ENCODE measurements around the gene GPR89A. TPM values are rescaled to one million over a fixed set of nuclear protein-coding genes. Genes with fewer than 3 reads are reported as not detected.

The GPR89A gene
- total RNA-seq, 1 experiment from 2014 or later: 27.2 TPM

DNA sequence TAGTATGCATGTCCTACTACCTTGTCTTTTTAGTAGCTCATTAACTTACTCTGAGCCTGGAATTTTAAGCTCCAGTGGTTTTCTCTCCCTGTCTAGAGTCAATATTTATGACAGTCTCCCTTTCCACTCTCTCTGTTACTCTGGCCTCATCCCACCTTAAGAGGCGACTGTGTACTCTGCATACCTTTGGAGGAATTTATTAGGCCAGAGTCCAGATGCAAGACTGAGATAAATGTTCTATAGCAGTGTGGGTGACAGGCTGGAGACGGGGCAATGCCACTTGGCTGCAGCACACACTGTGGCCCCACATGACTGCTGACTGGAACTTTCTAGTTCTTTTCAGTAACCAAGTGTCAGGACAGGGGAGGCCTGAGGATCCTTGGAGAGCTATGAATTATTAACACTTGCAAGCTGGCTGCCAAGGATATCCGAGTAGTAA lies 103.4 kb downstream of the GPR89A start (continued):
- TF ChIP-seq ERG (CRISPR knock-in tag; IDR thresholded peaks at IDR 0.05): no peak

DNA sequence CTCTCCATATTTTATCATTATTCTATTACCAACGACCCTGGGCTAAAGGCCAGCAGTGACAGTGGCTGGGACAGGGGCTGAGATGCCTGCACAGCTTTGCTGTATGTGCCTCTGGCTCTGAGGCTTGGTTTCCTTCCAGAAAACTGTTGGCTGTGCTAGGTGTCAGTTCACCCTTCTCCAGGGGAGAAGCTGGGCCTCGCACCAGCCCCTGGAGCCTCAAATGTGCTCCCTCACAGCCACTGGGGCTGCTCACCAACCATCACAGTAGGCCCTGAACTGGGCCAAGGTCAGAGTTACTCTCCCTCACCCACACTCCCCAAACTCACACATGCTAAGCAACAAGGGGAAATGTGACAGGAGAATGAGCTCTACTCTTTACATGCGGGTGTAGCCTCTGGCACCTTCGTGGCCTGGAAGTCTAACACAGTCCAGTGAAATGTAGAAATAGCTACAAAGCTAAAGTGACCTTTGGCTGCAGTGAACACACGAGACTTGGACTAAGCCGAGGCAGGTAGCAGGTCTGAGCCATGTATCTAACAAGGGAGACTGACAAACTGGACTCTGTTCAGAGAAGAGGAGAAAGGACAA lies 106.8 kb downstream of the GPR89A start:
- H3K27ac Mint-ChIP-seq: no peak overlapping the region
- H3K9me3 Mint-ChIP-seq: peaks cover 4% of the 10 kb centered on the region; the same call in 1 of the 2 replicates
- TF ChIP-seq CREM (CRISPR knock-in tag; IDR thresholded peaks at IDR 0.05): no peak
- TF ChIP-seq, protein P1, sequence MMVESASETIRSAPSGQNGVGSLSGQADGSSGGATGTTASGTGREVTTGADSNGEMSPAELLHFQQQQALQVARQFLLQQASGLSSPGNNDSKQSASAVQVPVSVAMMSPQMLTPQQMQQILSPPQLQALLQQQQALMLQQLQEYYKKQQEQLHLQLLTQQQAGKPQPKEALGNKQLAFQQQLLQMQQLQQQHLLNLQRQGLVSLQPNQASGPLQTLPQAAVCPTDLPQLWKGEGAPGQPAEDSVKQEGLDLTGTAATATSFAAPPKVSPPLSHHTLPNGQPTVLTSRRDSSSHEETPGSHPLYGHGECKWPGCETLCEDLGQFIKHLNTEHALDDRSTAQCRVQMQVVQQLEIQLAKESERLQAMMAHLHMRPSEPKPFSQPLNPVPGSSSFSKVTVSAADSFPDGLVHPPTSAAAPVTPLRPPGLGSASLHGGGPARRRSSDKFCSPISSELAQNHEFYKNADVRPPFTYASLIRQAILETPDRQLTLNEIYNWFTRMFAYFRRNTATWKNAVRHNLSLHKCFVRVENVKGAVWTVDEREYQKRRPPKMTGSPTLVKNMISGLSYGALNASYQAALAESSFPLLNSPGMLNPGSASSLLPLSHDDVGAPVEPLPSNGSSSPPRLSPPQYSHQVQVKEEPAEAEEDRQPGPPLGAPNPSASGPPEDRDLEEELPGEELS (CRISPR knock-in tag; IDR thresholded peaks at IDR 0.05): no peak
- peak; percentile 18; the same call in 1 of the 2 replicates for TF ChIP-seq GABPB1 (CRISPR knock-in tag; IDR thresholded peaks at IDR 0.05)
- no peak for DNase-seq (ENCODE audit: low spot score)
- H3K4me3 Mint-ChIP-seq: no peak overlapping the region
- H3K27me3 Mint-ChIP-seq (ENCODE audit: low read depth): peaks cover 7% of the 10 kb centered on the region
- no peaks in the 10 kb centered on the region for H3K36me3 Mint-ChIP-seq
- ATAC-seq: no peak
- peaks cover 2% of the 10 kb centered on the region; the same call in 1 of the 2 replicates for H3K4me1 Mint-ChIP-seq
- POLR2A ChIA-PET: no interaction called here
- CTCF ChIA-PET: no interaction called here

GRCh38 chr1:145716641-145717345 lies 109.0 kb downstream of the GPR89A start:
- POLR2A ChIA-PET: no interaction called here
- no peak overlapping the region for H3K27ac Mint-ChIP-seq
- H3K4me3 Mint-ChIP-seq: no peak overlapping the region
- no peaks in the 10 kb centered on the region for H3K9me3 Mint-ChIP-seq
- TF ChIP-seq ZNF317 (CRISPR knock-in tag; IDR thresholded peaks at IDR 0.05; ENCODE audit: borderline replicate concordance, low read depth) (no peak), ZNF396 (CRISPR knock-in tag; IDR thresholded peaks at IDR 0.05; ENCODE audit: borderline replicate concordance) (no peak), USF1 (CRISPR knock-in tag; IDR thresholded peaks at IDR 0.05) (no peak), TEAD4 (CRISPR knock-in tag; IDR thresholded peaks at IDR 0.05) (no peak), E2F4 (CRISPR knock-in tag; IDR thresholded peaks at IDR 0.05; ENCODE audit: borderline replicate concordance, low read depth) (no peak)
- TF ChIP-seq, protein P2, sequence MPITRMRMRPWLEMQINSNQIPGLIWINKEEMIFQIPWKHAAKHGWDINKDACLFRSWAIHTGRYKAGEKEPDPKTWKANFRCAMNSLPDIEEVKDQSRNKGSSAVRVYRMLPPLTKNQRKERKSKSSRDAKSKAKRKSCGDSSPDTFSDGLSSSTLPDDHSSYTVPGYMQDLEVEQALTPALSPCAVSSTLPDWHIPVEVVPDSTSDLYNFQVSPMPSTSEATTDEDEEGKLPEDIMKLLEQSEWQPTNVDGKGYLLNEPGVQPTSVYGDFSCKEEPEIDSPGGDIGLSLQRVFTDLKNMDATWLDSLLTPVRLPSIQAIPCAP (CRISPR knock-in tag; IDR thresholded peaks at IDR 0.05): no peak
- DNase-seq (ENCODE audit: low spot score) (no peak), ATAC-seq (no peak; the same call in 1 of the 2 replicates)
- CTCF ChIA-PET: no interaction called here
- no peaks in the 10 kb centered on the region for H3K36me3 Mint-ChIP-seq
- H3K4me1 Mint-ChIP-seq: peaks cover 8% of the 10 kb centered on the region
- peaks cover 28% of the 10 kb centered on the region for H3K27me3 Mint-ChIP-seq (ENCODE audit: low read depth)

DNA sequence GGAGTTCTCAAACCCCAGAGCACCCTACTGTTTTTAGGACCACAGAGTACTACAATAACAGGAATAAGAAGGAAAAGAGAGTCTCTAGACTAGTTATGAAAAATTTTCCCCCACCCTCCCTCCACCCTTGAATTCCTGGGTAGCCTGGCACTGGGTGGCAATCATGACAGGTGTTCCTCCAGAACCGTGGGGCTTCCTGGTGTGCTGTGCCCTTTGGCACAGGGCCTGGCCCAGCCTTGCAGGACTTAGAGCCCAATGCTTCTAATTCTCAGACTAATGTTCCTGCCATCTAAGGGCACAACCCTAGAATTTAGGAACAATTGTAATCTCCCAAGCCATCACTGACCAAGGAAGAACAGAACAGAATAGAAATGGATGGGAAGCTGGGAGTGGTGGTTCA lies 110.0 kb downstream of the GPR89A start:
- no peak for ATAC-seq
- Mint-ChIP-seq H3K27me3 (ENCODE audit: low read depth) (peaks cover 28% of the 10 kb centered on the region), H3K36me3 (no peaks in the 10 kb centered on the region), H3K4me1 (peaks cover 8% of the 10 kb centered on the region), H3K27ac (no peak overlapping the region; the same call in 1 of the 2 replicates), H3K9me3 (no peaks in the 10 kb centered on the region), H3K4me3 (no peak overlapping the region)
- CTCF ChIA-PET: no interaction called here
- POLR2A ChIA-PET: no interaction called here
- DNase-seq (ENCODE audit: low spot score): no peak
- TF ChIP-seq E2F4 (CRISPR knock-in tag; IDR thresholded peaks at IDR 0.05; ENCODE audit: borderline replicate concordance, low read depth): no peak
- TF ChIP-seq USF2 (CRISPR knock-in tag; IDR thresholded peaks at IDR 0.05): no peak
- no peak for TF ChIP-seq NFATC4 (CRISPR knock-in tag; IDR thresholded peaks at IDR 0.05)
- no peak for TF ChIP-seq SP1 (CRISPR knock-in tag; conservative IDR thresholded peaks at IDR 0.05)
- TF ChIP-seq ZNF281 (CRISPR knock-in tag; IDR thresholded peaks at IDR 0.05): no peak
- no peak for TF ChIP-seq JAZF1 (CRISPR knock-in tag; IDR thresholded peaks at IDR 0.05)
- TF ChIP-seq NR1H2 (CRISPR knock-in tag; IDR thresholded peaks at IDR 0.05): no peak
- TF ChIP-seq ZMAT4 (CRISPR knock-in tag; IDR thresholded peaks at IDR 0.05): no peak

Measured in WTC11 (cell line).